Measurements from ENCODE around the gene MYMX.

Gene MYMX

DNA sequence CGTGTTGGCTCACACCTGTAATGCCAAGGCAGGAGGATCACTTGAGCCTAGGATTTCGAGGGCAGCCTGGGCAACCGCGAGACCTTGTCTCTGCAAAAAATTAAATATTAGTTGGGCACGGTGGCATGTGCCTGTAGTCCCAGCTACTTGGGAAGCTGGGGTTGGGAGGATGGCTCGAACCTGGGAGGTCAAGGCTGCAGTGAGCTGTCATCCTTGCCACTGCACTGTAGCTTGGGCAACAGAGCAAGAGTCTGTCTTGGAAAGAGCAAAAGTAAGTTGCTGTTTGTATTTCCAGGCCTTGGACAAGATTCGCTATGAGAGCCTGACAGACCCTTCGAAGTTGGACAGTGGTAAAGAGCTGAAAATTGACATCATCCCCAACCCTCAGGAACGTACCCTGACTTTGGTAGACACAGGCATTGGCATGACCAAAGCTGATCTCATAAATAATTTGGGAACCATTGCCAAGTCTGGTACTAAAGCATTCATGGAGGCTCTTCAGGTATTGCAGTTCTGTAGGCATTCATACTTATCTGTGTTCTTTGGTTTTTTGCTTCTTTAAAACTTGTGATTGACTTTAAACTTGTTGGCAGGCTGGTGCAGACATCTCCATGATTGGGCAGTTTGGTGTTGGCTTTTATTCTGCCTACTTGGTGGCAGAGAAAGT is 32.5 kb downstream of the MYMX start:
- TF ChIP-seq, protein P1, sequence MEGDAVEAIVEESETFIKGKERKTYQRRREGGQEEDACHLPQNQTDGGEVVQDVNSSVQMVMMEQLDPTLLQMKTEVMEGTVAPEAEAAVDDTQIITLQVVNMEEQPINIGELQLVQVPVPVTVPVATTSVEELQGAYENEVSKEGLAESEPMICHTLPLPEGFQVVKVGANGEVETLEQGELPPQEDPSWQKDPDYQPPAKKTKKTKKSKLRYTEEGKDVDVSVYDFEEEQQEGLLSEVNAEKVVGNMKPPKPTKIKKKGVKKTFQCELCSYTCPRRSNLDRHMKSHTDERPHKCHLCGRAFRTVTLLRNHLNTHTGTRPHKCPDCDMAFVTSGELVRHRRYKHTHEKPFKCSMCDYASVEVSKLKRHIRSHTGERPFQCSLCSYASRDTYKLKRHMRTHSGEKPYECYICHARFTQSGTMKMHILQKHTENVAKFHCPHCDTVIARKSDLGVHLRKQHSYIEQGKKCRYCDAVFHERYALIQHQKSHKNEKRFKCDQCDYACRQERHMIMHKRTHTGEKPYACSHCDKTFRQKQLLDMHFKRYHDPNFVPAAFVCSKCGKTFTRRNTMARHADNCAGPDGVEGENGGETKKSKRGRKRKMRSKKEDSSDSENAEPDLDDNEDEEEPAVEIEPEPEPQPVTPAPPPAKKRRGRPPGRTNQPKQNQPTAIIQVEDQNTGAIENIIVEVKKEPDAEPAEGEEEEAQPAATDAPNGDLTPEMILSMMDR (IDR thresholded peaks at IDR 0.05; ENCODE audit: low read depth, low read length): no peak
- TF ChIP-seq EZH2phosphoT487 (IDR thresholded peaks at IDR 0.05; ENCODE audit: low read depth): no peak
- Histone ChIP-seq H3K36me3 (replicated peaks; ENCODE audit: low read depth, low read length) (peaks cover 64% of the 10 kb centered on the region), H3K27ac (ENCODE audit: low read length) (peak overlapping the region; percentile 87), H3K4me3 (ENCODE audit: low read length) (peak overlapping the region; percentile 92), H3K4me1 (ENCODE audit: low read length) (peaks cover 22% of the 10 kb centered on the region), H3K4me2 (ENCODE audit: low read length) (peak overlapping the region; percentile 93), H2AFZ (ENCODE audit: low read depth, low read length) (no peak overlapping the region), H3K27me3 (ENCODE audit: low read depth, low read length) (no peaks in the 10 kb centered on the region), H3K79me2 (ENCODE audit: low read length) (peaks cover 74% of the 10 kb centered on the region), H3K9me3 (ENCODE audit: insufficient read depth, low read length) (no peaks in the 10 kb centered on the region), H4K20me1 (ENCODE audit: insufficient read depth, low read length) (peaks cover 65% of the 10 kb centered on the region), H3K9ac (ENCODE audit: low read length) (peak overlapping the region; percentile 99; the same call in 1 of the 2 replicates)

DNA sequence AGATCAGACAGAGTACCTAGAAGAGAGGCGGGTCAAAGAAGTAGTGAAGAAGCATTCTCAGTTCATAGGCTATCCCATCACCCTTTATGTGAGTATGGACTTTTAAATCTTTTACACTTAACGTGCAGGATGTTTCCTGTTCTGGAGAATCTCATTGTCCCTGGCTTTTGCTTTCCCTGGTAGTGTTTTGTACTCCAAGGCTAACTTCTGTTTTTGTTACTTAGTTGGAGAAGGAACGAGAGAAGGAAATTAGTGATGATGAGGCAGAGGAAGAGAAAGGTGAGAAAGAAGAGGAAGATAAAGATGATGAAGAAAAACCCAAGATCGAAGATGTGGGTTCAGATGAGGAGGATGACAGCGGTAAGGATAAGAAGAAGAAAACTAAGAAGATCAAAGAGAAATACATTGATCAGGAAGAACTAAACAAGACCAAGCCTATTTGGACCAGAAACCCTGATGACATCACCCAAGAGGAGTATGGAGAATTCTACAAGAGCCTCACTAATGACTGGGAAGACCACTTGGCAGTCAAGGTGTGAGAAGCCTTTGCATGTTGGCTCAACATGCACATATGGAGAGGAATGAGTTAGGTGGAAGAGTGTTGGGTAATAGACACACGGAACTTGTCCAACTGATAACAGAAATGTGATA is 33.5 kb downstream of the MYMX start:
- Histone ChIP-seq H3K79me2 (ENCODE audit: low read length) (peaks cover 76% of the 10 kb centered on the region), H3K9ac (ENCODE audit: low read length) (no peak overlapping the region), H3K9me3 (ENCODE audit: insufficient read depth, low read length) (no peaks in the 10 kb centered on the region), H3K27me3 (ENCODE audit: low read depth, low read length) (no peaks in the 10 kb centered on the region), H2AFZ (ENCODE audit: low read depth, low read length) (no peak overlapping the region), H3K4me2 (ENCODE audit: low read length) (no peak overlapping the region), H3K4me1 (ENCODE audit: low read length) (peaks cover 22% of the 10 kb centered on the region), H4K20me1 (ENCODE audit: insufficient read depth, low read length) (peaks cover 71% of the 10 kb centered on the region), H3K4me3 (ENCODE audit: low read length) (no peak overlapping the region), H3K27ac (ENCODE audit: low read length) (no peak overlapping the region), H3K36me3 (replicated peaks; ENCODE audit: low read depth, low read length) (peaks cover 72% of the 10 kb centered on the region)
- TF ChIP-seq, protein P1 (IDR thresholded peaks at IDR 0.05; ENCODE audit: low read depth, low read length): no peak
- TF ChIP-seq EZH2phosphoT487 (IDR thresholded peaks at IDR 0.05; ENCODE audit: low read depth): no peak

DNA sequence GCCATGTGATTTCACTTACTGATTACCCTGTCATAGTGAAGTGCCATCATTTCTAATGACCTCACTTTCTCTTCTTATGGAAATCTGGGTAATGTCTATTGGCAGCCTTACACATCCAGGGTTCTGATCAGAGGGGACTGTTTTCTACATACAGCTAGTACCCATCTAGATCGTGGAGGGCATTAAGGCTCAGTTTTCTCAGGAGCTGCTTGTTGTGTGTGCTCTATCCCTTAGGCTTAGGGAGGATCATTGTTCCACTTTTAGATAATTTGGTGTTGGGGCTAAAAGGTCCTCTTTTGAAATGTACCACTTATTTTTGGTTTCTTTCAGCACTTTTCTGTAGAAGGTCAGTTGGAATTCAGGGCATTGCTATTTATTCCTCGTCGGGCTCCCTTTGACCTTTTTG is 34.0 kb downstream of the MYMX start:
- H3K4me2 ChIP-seq (ENCODE audit: low read length): no peak overlapping the region
- TF ChIP-seq EZH2phosphoT487 (IDR thresholded peaks at IDR 0.05; ENCODE audit: low read depth): no peak
- TF ChIP-seq, protein P1 (IDR thresholded peaks at IDR 0.05; ENCODE audit: low read depth, low read length): no peak
- H3K79me2 ChIP-seq (ENCODE audit: low read length): peaks cover 71% of the 10 kb centered on the region
- no peaks in the 10 kb centered on the region for H3K9me3 ChIP-seq (ENCODE audit: insufficient read depth, low read length)
- H3K27ac ChIP-seq (ENCODE audit: low read length): no peak overlapping the region
- no peak overlapping the region for H2AFZ ChIP-seq (ENCODE audit: low read depth, low read length)
- peaks cover 18% of the 10 kb centered on the region for H3K4me1 ChIP-seq (ENCODE audit: low read length)
- no peak overlapping the region for H3K9ac ChIP-seq (ENCODE audit: low read length)
- no peaks in the 10 kb centered on the region for H3K27me3 ChIP-seq (ENCODE audit: low read depth, low read length)
- H3K4me3 ChIP-seq (ENCODE audit: low read length): no peak overlapping the region
- H4K20me1 ChIP-seq (ENCODE audit: insufficient read depth, low read length): peaks cover 73% of the 10 kb centered on the region
- H3K36me3 ChIP-seq (replicated peaks; ENCODE audit: low read depth, low read length): peaks cover 78% of the 10 kb centered on the region
